K562 (cell line): ENCODE results near the gene PNPLA2. TPM values are rescaled to one million over a fixed set of nuclear protein-coding genes. Genes with fewer than 3 reads are reported as not detected.

Experiments
- E2F3 ChIP-seq: fragments of 250-450 bp; sonication (Bioruptor Pico); IDR thresholded peaks from 2 replicates; pipeline ENCODE4 v1.4.0; 2020; ENCODE audit warnings: mild to moderate bottlenecking
- ELF4 ChIP-seq: fragments of 450-650 bp; formaldehyde crosslinking; IDR thresholded peaks from 2 replicates; pipeline ENCODE4 v1.4.0; 2022; ENCODE audit warnings: missing genetic modification characterization
- HDAC1 ChIP-seq, 2 experiments: fragments of 450-650 bp; IDR thresholded peaks; 2 replicates each; pipeline ENCODE4 v1.6.1; 2016 to 2017; ENCODE audit warnings: inconsistent platforms in 1 of 2, mild to moderate bottlenecking in 1 of 2, moderate library complexity in 1 of 2
- HDAC8 ChIP-seq: fragments of 450-650 bp; IDR thresholded peaks from 2 replicates; pipeline ENCODE4 v1.6.1; 2016; ENCODE audit warnings: mild to moderate bottlenecking, missing genetic modification characterization, moderate library complexity, missing compliant biosample characterization
- ILK ChIP-seq: fragments of 450-650 bp; IDR thresholded peaks from 2 replicates; pipeline ENCODE4 v1.6.1; 2016; ENCODE audit warnings: missing genetic modification characterization, low read depth, mild to moderate bottlenecking, missing compliant biosample characterization, moderate library complexity, borderline replicate concordance
- NFIC ChIP-seq: fragments of 450-650 bp; IDR thresholded peaks from 2 replicates; pipeline ENCODE4 v1.6.1; 2017; ENCODE audit warnings: mild to moderate bottlenecking, inconsistent platforms
- NFRKB ChIP-seq: fragments of 450-650 bp; IDR thresholded peaks from 2 replicates; pipeline ENCODE4 v1.6.1; 2016; ENCODE audit warnings: low read depth
- NR3C1 ChIP-seq: sonication (generic); formaldehyde crosslinking; IDR thresholded peaks from 2 replicates; pipeline ENCODE4 v1.8.1; 2022; ENCODE audit warnings: missing genetic modification reagents
- RBM15 ChIP-seq: fragments of 200-400 bp; formaldehyde crosslinking; IDR thresholded peaks from 2 replicates; pipeline ENCODE4 v1.6.1; 2018; ENCODE audit warnings: mild to moderate bottlenecking, low read length, moderate library complexity; ENCODE audit not compliant: insufficient read depth
- SP1 ChIP-seq: sonication (generic); formaldehyde crosslinking; IDR thresholded peaks from 2 replicates; pipeline ENCODE4 v1.8.1; 2022; ENCODE audit warnings: mild to moderate bottlenecking, missing genetic modification reagents
- STAG1 ChIP-seq: sonication (generic); formaldehyde crosslinking; IDR thresholded peaks from 2 replicates; pipeline ENCODE4 v1.5.0; 2020; ENCODE audit warnings: missing genetic modification reagents, borderline replicate concordance
- YY1 ChIP-seq, 3 experiments: IDR thresholded peaks; 2 replicates each; pipeline ENCODE4 v1.6.1; 2011; ENCODE audit warnings: low read length in 2 of 3, mild to moderate bottlenecking in 2 of 3, moderate library complexity in 2 of 3, borderline replicate concordance in 1 of 3, control low read depth in 1 of 3, low read depth in 1 of 3; ENCODE audit not compliant: insufficient read depth in 3 of 3, insufficient replicate concordance in 2 of 3, control insufficient read depth in 1 of 3, insufficient read length in 1 of 3; ENCODE audit errors: extremely low read depth in 1 of 3
- ZKSCAN1 ChIP-seq: fragments of 150-350 bp; IDR thresholded peaks from 2 replicates; pipeline ENCODE4 v1.6.1; 2016; ENCODE audit warnings: low read depth, low read length
- ZNF232 ChIP-seq: sonication (generic); formaldehyde crosslinking; IDR thresholded peaks from 2 replicates; pipeline ENCODE4 v1.8.0; 2022; ENCODE audit warnings: mild to moderate bottlenecking, missing genetic modification reagents
- ZNF507 ChIP-seq: conservative IDR thresholded peaks from 2 replicates; pipeline ENCODE4 v1.6.1; 2017; ENCODE audit warnings: missing genetic modification characterization, missing compliant biosample characterization
- ZNF592 ChIP-seq: fragments of 450-650 bp; IDR thresholded peaks from 2 replicates; pipeline ENCODE4 v1.6.1; 2017; ENCODE audit warnings: antibody characterized with exemption, mild to moderate bottlenecking
- ZNF780A ChIP-seq: fragments of 250-450 bp; sonication (Bioruptor Pico); IDR thresholded peaks from 2 replicates; pipeline ENCODE4 v1.5.0; 2021; ENCODE audit warnings: mild to moderate bottlenecking
- polyA plus RNA-seq, 8 experiments: library from polyadenylated mRNA; depleted of rRNA in 4 of 8; stranded (reverse) in 5 of 8; unstranded in 3 of 8; fragments of >200 nt; fragmentation: Nextera tagmentation in 2 of 8; fragmentation: Illumina TruSeq in 1 of 8; extraction: Ambion mirVana in 2 of 8; extraction: Trizol in 1 of 8; gene quantifications; 2 replicates each; pipeline versions ENCODE4 v1.2.1 to v1.2.3, GENCODE V29; 2011 to 2014; ENCODE audit warnings: inconsistent platforms in 1 of 8, missing spikeins in 1 of 8
- total RNA-seq, 7 experiments: library from RNA; depleted of rRNA in 6 of 7; stranded (reverse); fragments of >200 nt in 6 of 7; fragmentation: Illumina TruSeq in 2 of 7; extraction: Trizol in 2 of 7; gene quantifications; 2 replicates each; pipeline versions ENCODE4 v1.2.1 to v1.2.3, GENCODE V29; 2011 to 2021; ENCODE audit warnings: low replicate concordance in 1 of 7
- TF ChIP-seq, protein P1 (sequence below): fragments of 450-650 bp; IDR thresholded peaks from 2 replicates; pipeline ENCODE4 v1.6.1; 2016; ENCODE audit warnings: mild to moderate bottlenecking

Gene PNPLA2
- total and polyA plus RNA-seq, 9 of the 15 experiments (the other 6 are each of a cell fraction or from before 2014, with no cell fraction given): 0.39 to 87.1 (median 8.4) TPM

DNA sequence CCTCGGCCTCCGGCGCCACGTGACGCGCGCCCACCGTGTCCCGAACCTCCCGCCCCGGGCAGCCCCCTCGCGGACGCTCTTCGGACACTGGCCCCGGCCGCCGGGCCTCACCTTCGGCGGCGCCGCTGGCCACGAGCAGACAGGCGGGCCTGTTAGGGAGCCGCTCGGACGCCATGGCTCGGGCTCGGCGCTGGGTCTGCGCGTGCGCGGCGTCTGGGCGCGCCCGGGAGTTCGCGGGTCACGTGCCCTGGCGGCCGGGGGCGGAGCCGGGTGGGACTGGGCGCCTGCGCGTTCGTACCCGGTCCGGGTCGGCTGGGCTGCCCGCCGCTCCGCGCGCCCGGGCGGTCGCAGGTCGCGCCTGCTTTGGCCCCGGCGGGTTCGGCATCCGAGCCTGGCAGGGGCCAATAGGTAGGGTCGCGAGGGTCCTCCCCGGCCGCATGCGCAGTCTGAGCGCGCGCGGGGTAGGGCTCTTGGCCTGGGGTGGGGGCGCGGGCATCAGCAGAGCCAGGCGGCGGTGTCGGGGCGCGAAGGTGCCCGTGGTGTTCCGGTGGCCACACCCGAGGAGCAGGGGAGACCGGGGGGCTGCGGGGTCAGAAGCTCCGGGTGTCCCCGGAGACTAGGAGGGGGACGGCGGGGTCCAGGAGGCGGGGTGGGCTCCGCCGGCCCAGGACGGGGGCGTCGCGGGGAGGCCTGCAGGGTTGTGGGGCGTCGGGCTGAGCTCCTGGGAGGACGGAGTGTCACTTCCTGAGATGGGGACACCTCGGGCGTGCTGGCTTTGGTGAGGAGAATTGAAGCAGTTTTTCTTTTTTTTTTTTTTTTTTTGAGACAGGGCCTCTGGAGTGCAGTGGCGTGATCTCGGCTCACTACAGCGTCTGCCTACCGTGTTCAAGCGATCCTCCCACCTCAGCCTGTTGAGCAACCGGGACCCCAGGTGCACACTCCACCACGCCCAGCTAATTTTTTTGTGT is 41.1 kb upstream of the PNPLA2 start, which contains the start of gene GATD1 (continued):
- TF ChIP-seq ELF4 (CRISPR knock-in tag) (no peak), NFRKB (no peak), ZNF232 (no peak), ZNF507 (tag) (no peak), SP1 (CRISPR knock-in tag) (no peak), NFIC (peak; percentile 42; the same call in 1 of the 2 replicates), ZNF780A (CRISPR knock-in tag) (no peak), ZKSCAN1 (no peak), ZNF592 (peak; percentile 79), HDAC8 (tag) (no peak), STAG1 (CRISPR knock-in tag) (no peak), YY1 (IDR thresholded peaks at IDR 0.05; ENCODE audit: borderline replicate concordance in 1 of 3, control insufficient read depth in 1 of 3, extremely low read depth in 1 of 3, insufficient read depth in 3 of 3, insufficient read length in 1 of 3, insufficient replicate concordance in 2 of 3, low read depth in 1 of 3, low read length in 2 of 3) (peak; percentile 48 to 93 (median 88)), E2F3 (CRISPR knock-in tag) (no peak), RBM15 (no peak), NR3C1 (CRISPR knock-in tag) (peak; percentile 57; the same call in 1 of the 2 replicates), HDAC1 (IDR thresholded peaks at IDR 0.05) (0 out of 4 replicates have a peak, but pooled peaks of 1 of the 2 experiments have one; percentile 21), ILK (tag) (no peak)
- TF ChIP-seq, protein P1, sequence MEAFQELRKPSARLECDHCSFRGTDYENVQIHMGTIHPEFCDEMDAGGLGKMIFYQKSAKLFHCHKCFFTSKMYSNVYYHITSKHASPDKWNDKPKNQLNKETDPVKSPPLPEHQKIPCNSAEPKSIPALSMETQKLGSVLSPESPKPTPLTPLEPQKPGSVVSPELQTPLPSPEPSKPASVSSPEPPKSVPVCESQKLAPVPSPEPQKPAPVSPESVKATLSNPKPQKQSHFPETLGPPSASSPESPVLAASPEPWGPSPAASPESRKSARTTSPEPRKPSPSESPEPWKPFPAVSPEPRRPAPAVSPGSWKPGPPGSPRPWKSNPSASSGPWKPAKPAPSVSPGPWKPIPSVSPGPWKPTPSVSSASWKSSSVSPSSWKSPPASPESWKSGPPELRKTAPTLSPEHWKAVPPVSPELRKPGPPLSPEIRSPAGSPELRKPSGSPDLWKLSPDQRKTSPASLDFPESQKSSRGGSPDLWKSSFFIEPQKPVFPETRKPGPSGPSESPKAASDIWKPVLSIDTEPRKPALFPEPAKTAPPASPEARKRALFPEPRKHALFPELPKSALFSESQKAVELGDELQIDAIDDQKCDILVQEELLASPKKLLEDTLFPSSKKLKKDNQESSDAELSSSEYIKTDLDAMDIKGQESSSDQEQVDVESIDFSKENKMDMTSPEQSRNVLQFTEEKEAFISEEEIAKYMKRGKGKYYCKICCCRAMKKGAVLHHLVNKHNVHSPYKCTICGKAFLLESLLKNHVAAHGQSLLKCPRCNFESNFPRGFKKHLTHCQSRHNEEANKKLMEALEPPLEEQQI: no peak
